OCI-LY7 (cell line): ENCODE measurements around the gene PDIA2.

Experiments used
- CTCF ChIP-seq: fragments of 200-600 bp; sonication (generic); conservative IDR thresholded peaks from 2 replicates; pipeline ENCODE4 v1.5.1; 2014; ENCODE audit warnings: mild to moderate bottlenecking, antibody characterized with exemption, low read length, moderate library complexity, mixed read lengths
- EZH2phosphoT487 ChIP-seq: fragments of 200-600 bp; sonication (generic); IDR thresholded peaks from 2 replicates; pipeline ENCODE4 v1.6.1; 2018; ENCODE audit warnings: low read depth, borderline replicate concordance, mild to moderate bottlenecking, mixed run types, antibody characterized with exemption, low read length, moderate library complexity, mixed read lengths

- no peak for TF ChIP-seq CTCF
- no peak for TF ChIP-seq EZH2phosphoT487
Measured at GRCh38 chr16:245105-245504, 37.9 kb upstream of the PDIA2 start.
